Measurements from ENCODE around the gene FKBP15.

DNA sequence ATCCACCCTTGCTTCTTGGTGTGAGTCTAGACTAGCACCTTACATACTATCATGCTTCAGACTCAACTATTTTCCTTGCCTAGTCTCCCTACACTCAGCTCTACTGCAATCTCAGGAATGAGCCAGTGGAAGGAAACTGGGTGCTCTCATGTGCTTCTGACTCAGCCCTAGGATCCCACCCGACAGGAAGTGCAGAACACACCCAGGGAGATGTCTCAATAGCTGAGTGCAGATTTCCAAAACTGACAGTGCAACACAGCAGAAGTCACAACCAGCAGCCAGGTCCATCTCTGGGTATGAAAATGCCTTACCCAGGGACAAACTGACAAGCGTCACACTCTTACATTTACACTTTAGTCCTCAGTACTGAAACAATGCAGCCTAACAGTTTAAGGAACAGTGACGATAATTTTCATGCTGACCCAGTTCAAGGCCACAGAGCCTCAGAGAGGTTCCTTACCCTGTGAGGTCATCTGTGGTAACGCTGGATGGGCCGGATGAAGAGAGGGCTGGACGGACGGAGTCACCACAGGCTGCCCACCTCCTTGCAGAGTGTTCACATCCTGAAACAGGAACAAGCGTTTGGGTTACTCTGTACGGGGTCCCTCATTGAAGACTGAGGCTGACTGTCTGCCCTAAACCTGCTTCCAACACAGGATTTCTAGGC lies 33.0 kb downstream of the FKBP15 start:
- TF ChIP-seq POLR2AphosphoS5 (IDR thresholded peaks at IDR 0.05; ENCODE audit: low read depth, low read length) (no peak), EZH2phosphoT487 (IDR thresholded peaks at IDR 0.05; ENCODE audit: borderline replicate concordance, low read depth) (no peak), EP300 (IDR thresholded peaks at IDR 0.05; ENCODE audit: borderline replicate concordance in 1 of 2, low read depth in 1 of 2, low read length in 1 of 2) (no peak), TAF1 (IDR thresholded peaks at IDR 0.05; ENCODE audit: borderline replicate concordance, low read depth, low read length) (no peak), JUND (IDR thresholded peaks at IDR 0.05) (0 out of 2 replicates have a peak, but pooled peaks have one; percentile 27)
- TF ChIP-seq, protein P1, sequence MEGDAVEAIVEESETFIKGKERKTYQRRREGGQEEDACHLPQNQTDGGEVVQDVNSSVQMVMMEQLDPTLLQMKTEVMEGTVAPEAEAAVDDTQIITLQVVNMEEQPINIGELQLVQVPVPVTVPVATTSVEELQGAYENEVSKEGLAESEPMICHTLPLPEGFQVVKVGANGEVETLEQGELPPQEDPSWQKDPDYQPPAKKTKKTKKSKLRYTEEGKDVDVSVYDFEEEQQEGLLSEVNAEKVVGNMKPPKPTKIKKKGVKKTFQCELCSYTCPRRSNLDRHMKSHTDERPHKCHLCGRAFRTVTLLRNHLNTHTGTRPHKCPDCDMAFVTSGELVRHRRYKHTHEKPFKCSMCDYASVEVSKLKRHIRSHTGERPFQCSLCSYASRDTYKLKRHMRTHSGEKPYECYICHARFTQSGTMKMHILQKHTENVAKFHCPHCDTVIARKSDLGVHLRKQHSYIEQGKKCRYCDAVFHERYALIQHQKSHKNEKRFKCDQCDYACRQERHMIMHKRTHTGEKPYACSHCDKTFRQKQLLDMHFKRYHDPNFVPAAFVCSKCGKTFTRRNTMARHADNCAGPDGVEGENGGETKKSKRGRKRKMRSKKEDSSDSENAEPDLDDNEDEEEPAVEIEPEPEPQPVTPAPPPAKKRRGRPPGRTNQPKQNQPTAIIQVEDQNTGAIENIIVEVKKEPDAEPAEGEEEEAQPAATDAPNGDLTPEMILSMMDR (IDR thresholded peaks at IDR 0.05) = no peak

Measured in SK-N-SH (cell line).